HepG2 (cell line): Measurements from ENCODE around the gene IZUMO4. TPM values are rescaled to one million over a fixed set of nuclear protein-coding genes. Genes with fewer than 3 reads are reported as not detected.

Experiments
- JUN ChIP-seq: sonication (generic); formaldehyde crosslinking; IDR thresholded peaks from 2 replicates; pipeline ENCODE4 v1.4.0; 2020; ENCODE audit warnings: mild to moderate bottlenecking, missing genetic modification reagents
- KLF15 ChIP-seq: sonication (generic); formaldehyde crosslinking; IDR thresholded peaks from 2 replicates; pipeline ENCODE4 v1.8.1; 2023; ENCODE audit warnings: borderline replicate concordance, mild to moderate bottlenecking, inconsistent platforms, missing genetic modification reagents, mixed read lengths
- MXD4 ChIP-seq: IDR thresholded peaks from 2 replicates; pipeline ENCODE4 v1.6.1; 2016; ENCODE audit warnings: mild to moderate bottlenecking, missing biosample characterization, missing genetic modification reagents
- MZF1 ChIP-seq: sonication (generic); formaldehyde crosslinking; IDR thresholded peaks from 2 replicates; pipeline ENCODE4 v1.8.1; 2023; ENCODE audit warnings: mild to moderate bottlenecking, missing genetic modification reagents, borderline replicate concordance
- NRL ChIP-seq: sonication (generic); formaldehyde crosslinking; IDR thresholded peaks from 2 replicates; pipeline ENCODE4 v1.5.0; 2020; ENCODE audit warnings: missing genetic modification reagents, mild to moderate bottlenecking, moderate library complexity, borderline replicate concordance
- RELA ChIP-seq: sonication (generic); formaldehyde crosslinking; IDR thresholded peaks from 2 replicates; pipeline ENCODE4 v1.4.0; 2020; ENCODE audit warnings: missing genetic modification reagents
- TOPORS ChIP-seq: sonication (generic); formaldehyde crosslinking; IDR thresholded peaks from 2 replicates; pipeline ENCODE4 v1.8.0; 2023; ENCODE audit warnings: mild to moderate bottlenecking, missing genetic modification reagents
- YEATS2 ChIP-seq: sonication (generic); formaldehyde crosslinking; IDR thresholded peaks from 2 replicates; pipeline ENCODE4 v1.4.0; 2020; ENCODE audit warnings: missing genetic modification reagents, borderline replicate concordance
- ZFX ChIP-seq: sonication (generic); formaldehyde crosslinking; IDR thresholded peaks from 2 replicates; pipeline ENCODE4 v1.4.0; 2020; ENCODE audit warnings: mild to moderate bottlenecking, low read depth, missing genetic modification reagents, moderate library complexity
- ZNF121 ChIP-seq: sonication (generic); formaldehyde crosslinking; IDR thresholded peaks from 2 replicates; pipeline ENCODE4 v1.5.0; 2020; ENCODE audit warnings: mild to moderate bottlenecking, missing genetic modification reagents
- ZNF124 ChIP-seq: sonication (generic); formaldehyde crosslinking; IDR thresholded peaks from 2 replicates; pipeline ENCODE4 v1.4.0; 2020; ENCODE audit warnings: missing genetic modification reagents
- ZNF543 ChIP-seq: sonication (generic); formaldehyde crosslinking; IDR thresholded peaks from 2 replicates; pipeline ENCODE4 v1.4.0; 2020; ENCODE audit warnings: mild to moderate bottlenecking, missing genetic modification reagents
- polyA plus RNA-seq, 8 experiments: library from polyadenylated mRNA; depleted of rRNA in 3 of 8; stranded (reverse) in 7 of 8; unstranded in 1 of 8; fragments of >200 nt; fragmentation: Illumina TruSeq in 4 of 8; extraction: Trizol in 4 of 8; gene quantifications; 2 replicates each; pipeline versions ENCODE4 v1.2.1 to v1.2.3, GENCODE V29; 2011 to 2016; ENCODE audit warnings: low read depth in 4 of 8, missing spikeins in 1 of 8, mixed read lengths in 1 of 8; ENCODE audit not compliant: insufficient read depth in 1 of 8
- total RNA-seq, 5 experiments: library from RNA; depleted of rRNA; stranded (reverse); fragments of >200 nt; fragmentation: Illumina TruSeq; extraction: Trizol; gene quantifications; 2 replicates each; pipeline ENCODE4 v1.2.3, GENCODE V29; 2016; ENCODE audit warnings: low read depth in 1 of 5
- TF ChIP-seq, protein P1 (sequence below): sonication (generic); formaldehyde crosslinking; IDR thresholded peaks from 2 replicates; pipeline ENCODE4 v1.5.0; 2020; ENCODE audit warnings: mild to moderate bottlenecking, missing genetic modification reagents, borderline replicate concordance
- TF ChIP-seq, protein P2 (sequence below): sonication (generic); IDR thresholded peaks from 2 replicates; pipeline ENCODE4 v1.6.1; 2016; ENCODE audit warnings: low read depth, borderline replicate concordance
- TF ChIP-seq, protein P3 (sequence below): sonication (generic); formaldehyde crosslinking; IDR thresholded peaks from 2 replicates; pipeline ENCODE4 v1.8.0; 2022; ENCODE audit warnings: missing genetic modification reagents, mild to moderate bottlenecking, moderate library complexity, borderline replicate concordance
- TF ChIP-seq, protein P4 (sequence below): sonication (generic); formaldehyde crosslinking; IDR thresholded peaks from 2 replicates; pipeline ENCODE4 v1.5.0; 2020; ENCODE audit warnings: mild to moderate bottlenecking, missing genetic modification reagents, borderline replicate concordance

The IZUMO4 gene
- total and polyA plus RNA-seq, 2 of the 13 experiments (the other 11 are each of a cell fraction or from before 2014, with no cell fraction given): 0.77 to 3.9 TPM

GRCh38 chr19:2059422-2060201 lies 37.1 kb upstream of the IZUMO4 start (continued):
- TF ChIP-seq, protein P1, sequence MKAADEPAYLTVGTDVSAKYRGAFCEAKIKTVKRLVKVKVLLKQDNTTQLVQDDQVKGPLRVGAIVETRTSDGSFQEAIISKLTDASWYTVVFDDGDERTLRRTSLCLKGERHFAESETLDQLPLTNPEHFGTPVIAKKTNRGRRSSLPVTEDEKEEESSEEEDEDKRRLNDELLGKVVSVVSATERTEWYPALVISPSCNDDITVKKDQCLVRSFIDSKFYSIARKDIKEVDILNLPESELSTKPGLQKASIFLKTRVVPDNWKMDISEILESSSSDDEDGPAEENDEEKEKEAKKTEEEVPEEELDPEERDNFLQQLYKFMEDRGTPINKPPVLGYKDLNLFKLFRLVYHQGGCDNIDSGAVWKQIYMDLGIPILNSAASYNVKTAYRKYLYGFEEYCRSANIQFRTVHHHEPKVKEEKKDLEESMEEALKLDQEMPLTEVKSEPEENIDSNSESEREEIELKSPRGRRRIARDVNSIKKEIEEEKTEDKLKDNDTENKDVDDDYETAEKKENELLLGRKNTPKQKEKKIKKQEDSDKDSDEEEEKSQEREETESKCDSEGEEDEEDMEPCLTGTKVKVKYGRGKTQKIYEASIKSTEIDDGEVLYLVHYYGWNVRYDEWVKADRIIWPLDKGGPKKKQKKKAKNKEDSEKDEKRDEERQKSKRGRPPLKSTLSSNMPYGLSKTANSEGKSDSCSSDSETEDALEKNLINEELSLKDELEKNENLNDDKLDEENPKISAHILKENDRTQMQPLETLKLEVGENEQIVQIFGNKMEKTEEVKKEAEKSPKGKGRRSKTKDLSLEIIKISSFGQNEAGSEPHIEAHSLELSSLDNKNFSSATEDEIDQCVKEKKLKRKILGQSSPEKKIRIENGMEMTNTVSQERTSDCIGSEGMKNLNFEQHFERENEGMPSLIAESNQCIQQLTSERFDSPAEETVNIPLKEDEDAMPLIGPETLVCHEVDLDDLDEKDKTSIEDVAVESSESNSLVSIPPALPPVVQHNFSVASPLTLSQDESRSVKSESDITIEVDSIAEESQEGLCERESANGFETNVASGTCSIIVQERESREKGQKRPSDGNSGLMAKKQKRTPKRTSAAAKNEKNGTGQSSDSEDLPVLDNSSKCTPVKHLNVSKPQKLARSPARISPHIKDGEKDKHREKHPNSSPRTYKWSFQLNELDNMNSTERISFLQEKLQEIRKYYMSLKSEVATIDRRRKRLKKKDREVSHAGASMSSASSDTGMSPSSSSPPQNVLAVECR (CRISPR knock-in tag): peak; percentile 90
- no peak for TF ChIP-seq TOPORS (CRISPR knock-in tag)
- peak; percentile 61; the same call in 1 of the 2 replicates for TF ChIP-seq ZNF543
- peak; percentile 12; the same call in 1 of the 2 replicates for TF ChIP-seq NRL (CRISPR knock-in tag)
- TF ChIP-seq ZNF121 (CRISPR knock-in tag): peak; percentile 50; the same call in 1 of the 2 replicates
- TF ChIP-seq YEATS2 (CRISPR knock-in tag): peak; percentile 63; the same call in 1 of the 2 replicates
- TF ChIP-seq RELA (CRISPR knock-in tag): peak; percentile 49; the same call in 1 of the 2 replicates
- peak; percentile 87 for TF ChIP-seq ZFX (CRISPR knock-in tag)
- TF ChIP-seq, protein P2, sequence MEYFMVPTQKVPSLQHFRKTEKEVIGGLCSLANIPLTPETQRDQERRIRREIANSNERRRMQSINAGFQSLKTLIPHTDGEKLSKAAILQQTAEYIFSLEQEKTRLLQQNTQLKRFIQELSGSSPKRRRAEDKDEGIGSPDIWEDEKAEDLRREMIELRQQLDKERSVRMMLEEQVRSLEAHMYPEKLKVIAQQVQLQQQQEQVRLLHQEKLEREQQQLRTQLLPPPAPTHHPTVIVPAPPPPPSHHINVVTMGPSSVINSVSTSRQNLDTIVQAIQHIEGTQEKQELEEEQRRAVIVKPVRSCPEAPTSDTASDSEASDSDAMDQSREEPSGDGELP: peak; percentile 97
- TF ChIP-seq, protein P3, sequence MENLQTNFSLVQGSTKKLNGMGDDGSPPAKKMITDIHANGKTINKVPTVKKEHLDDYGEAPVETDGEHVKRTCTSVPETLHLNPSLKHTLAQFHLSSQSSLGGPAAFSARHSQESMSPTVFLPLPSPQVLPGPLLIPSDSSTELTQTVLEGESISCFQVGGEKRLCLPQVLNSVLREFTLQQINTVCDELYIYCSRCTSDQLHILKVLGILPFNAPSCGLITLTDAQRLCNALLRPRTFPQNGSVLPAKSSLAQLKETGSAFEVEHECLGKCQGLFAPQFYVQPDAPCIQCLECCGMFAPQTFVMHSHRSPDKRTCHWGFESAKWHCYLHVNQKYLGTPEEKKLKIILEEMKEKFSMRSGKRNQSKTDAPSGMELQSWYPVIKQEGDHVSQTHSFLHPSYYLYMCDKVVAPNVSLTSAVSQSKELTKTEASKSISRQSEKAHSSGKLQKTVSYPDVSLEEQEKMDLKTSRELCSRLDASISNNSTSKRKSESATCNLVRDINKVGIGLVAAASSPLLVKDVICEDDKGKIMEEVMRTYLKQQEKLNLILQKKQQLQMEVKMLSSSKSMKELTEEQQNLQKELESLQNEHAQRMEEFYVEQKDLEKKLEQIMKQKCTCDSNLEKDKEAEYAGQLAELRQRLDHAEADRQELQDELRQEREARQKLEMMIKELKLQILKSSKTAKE (CRISPR knock-in tag): peak; percentile 37; the same call in 1 of the 2 replicates
- TF ChIP-seq JUN (CRISPR knock-in tag): peak; percentile 62; the same call in 1 of the 2 replicates
- TF ChIP-seq, protein P4, sequence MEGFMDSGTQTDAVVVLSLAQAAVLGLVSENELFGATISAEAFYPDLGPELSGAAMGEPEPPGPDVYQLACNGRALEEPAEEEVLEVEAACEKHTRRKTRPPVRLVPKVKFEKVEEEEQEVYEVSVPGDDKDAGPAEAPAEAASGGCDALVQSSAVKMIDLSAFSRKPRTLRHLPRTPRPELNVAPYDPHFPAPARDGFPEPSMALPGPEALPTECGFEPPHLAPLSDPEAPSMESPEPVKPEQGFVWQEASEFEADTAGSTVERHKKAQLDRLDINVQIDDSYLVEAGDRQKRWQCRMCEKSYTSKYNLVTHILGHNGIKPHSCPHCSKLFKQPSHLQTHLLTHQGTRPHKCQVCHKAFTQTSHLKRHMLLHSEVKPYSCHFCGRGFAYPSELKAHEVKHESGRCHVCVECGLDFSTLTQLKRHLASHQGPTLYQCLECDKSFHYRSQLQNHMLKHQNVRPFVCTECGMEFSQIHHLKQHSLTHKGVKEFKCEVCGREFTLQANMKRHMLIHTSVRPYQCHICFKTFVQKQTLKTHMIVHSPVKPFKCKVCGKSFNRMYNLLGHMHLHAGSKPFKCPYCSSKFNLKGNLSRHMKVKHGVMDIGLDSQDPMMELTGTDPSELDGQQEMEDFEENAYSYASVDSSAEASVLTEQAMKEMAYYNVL: peak; percentile 79; the same call in 1 of the 2 replicates
- peak; percentile 88 for TF ChIP-seq MXD4 (CRISPR knock-in tag)
- TF ChIP-seq MZF1: no peak
- TF ChIP-seq ZNF124: peak; percentile 43; the same call in 1 of the 2 replicates
- 0 out of 2 replicates have a peak, but pooled peaks have one; percentile 38 for TF ChIP-seq KLF15 (CRISPR knock-in tag)
